Kidney tubule cell (primary cell): Measurements from ENCODE around the gene MYL7.
"Not testable (repeated sequence)": the region's sequence is repeated elsewhere in the genome, so short reads cannot be mapped to it uniquely, and the experiment has no call there.

Source experiments
- DNase-seq: peaks from one replicate; pipeline ENCODE4 v3.0.0-alpha.2; 2018; ENCODE audit warnings: low spot score

The MYL7 gene

DNA sequence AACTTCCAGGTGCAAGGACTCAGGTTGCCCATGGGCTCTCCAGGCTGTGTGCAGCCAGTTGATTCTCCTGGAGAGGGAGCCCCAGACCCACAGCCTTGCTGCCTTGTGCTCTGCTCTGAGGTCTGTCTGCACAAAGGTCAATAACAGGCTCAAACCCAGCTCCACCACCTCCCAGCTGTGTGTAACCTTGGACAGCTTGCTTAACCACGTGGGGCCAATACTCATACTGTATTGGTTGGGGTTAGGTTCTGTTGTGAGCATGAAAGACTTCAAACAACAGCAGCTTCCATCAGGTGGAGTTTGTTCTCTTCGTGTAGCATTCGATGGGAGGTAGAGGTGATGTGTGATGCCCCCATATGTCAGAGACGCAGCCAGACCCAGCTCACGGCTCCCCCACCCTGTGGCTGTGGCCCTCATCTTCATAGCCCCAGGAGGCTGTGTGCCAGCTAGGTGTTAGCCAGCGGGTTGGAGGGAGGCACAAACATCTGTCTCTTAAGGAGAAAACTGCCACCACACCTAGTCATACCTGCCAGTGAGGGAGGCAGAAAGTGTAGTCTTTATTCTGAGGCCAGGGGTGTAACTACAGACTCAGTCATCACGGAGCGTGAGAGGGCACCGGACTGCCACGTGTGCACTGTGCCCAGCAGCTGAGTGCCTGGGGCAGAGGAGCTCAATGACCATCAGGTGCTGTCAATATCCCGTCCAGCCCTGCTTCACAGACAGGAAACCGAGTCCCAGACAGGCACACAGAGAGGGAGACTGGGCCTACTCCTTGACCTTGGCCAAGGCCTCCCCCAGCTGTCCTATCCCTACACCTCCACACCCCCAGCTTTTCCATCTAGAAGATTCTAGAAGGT is 9.7 kb downstream of the MYL7 start:
- DNase-seq = peak; percentile 29

- no peak for DNase-seq
Measured at GRCh38 chr7:44128721-44129582, 12.2 kb downstream of the MYL7 start.

GRCh38 chr7:44127161-44127560 is 14.0 kb downstream of the MYL7 start:
- no peak for DNase-seq

GRCh38 chr7:44126574-44126973 is 14.6 kb downstream of the MYL7 start:
- not testable (repeated sequence) for DNase-seq

DNA sequence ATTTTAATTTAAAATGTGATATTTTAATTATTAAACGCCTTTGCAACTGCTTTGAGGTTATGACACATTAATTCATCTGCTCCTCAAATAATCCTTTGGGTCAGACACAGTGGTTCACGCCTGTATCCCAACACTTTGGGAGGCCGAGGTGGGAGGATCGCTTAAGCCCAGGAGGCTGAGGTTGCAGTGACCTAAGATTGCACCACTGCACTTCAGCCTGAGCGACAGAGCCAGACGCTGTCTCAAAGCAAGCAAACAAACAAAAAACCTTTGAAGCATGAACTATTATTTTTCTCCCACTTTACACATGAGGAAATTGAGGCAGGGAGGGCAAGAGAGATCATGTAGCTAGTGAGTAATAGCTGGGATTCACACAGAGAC is 16.3 kb downstream of the MYL7 start:
- DNase-seq = no peak

GRCh38 chr7:44123190-44124003 is 17.7 kb downstream of the MYL7 start, which contains the start of gene POLD2:
Gene POLD2 (minus strand): TSS chr7:44123548. CDS start chr7:44122053, 1,495 bp downstream.
- DNase-seq = peak; percentile 96

GRCh38 chr7:44122529-44122928 is 18.6 kb downstream of the MYL7 start:
- no peak for DNase-seq

- no peak for DNase-seq
Measured at GRCh38 chr7:44121761-44122420, 19.2 kb downstream of the MYL7 start.

DNA sequence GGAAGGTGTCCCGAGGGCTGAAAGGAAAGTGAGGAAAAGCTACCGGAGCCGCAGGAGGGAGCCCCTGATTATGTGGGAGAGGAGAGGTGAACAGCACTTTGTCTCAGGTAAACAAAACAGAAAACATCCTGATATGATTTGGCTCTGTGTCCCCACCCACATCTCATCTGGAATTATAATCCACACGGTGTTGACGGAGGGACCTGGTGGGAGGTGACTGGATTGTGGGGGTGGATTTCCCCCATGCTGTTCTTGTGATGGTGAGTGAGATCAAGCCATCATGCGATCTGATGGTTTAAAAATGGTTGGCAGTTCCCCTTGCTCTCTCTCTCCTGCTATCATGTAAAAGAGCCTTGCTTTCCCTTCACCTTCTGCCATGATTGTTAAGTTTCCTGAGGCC is 20.7 kb downstream of the MYL7 start:
- no peak for DNase-seq

DNA sequence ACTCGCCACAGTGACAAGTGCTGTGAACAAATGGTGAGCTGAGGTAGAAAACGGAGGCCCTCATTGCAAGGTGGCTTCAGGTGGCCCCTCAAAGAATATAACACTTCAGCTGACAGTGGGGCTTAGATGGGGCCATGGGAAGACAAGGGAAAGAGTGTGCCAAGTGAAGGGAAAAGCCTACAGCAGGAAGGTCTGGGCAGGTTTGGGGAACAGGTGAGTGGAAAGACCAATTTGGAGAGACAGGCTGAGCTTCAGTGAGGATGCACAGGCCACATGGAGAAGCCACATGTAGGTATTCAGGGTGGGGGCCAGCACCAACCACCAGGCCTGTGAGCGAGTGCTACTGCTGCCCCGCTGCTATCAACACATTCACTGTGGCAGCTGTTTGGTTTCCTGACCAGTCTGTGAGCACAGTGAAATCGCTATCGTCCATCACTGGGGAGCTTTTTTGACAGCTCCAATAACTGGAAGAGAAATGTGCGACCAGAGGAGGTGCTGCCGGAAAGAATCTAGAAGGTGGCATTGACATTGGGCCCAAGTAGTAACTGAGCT is 21.2 kb downstream of the MYL7 start:
- no peak for DNase-seq

DNA sequence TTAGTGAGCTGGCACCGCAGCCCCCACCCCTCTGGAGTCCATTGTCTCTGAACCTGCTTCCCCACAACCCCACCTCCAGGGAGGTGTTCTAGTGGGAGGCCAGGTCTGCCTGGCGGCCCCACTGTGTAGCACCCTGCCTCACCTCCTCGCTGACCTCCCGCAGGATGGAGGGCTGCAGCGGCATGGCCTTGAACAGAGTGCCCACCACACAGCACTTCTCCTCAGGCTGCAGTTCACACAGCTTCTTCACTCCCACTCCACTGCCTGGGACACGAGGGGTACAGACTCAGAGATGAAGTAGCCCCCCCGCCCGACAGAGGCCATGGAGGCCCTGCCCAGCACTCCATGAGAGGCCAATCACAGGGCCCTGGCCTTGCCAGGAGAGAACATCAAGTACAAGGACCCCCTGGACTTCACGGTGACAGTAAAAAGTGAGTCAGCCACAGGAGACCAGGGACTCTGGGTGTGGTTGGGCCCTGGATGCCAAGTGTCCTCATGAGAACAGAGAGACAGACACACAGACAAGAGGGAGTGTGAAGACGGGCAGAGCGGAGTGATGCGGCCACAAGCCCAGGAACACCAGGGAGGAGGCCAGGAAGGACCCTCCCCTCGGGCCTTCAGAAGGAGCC is 23.2 kb downstream of the MYL7 start:
- DNase-seq = no peak

- no peak for DNase-seq
Measured at GRCh38 chr7:44116789-44117666, 24.1 kb downstream of the MYL7 start.

DNA sequence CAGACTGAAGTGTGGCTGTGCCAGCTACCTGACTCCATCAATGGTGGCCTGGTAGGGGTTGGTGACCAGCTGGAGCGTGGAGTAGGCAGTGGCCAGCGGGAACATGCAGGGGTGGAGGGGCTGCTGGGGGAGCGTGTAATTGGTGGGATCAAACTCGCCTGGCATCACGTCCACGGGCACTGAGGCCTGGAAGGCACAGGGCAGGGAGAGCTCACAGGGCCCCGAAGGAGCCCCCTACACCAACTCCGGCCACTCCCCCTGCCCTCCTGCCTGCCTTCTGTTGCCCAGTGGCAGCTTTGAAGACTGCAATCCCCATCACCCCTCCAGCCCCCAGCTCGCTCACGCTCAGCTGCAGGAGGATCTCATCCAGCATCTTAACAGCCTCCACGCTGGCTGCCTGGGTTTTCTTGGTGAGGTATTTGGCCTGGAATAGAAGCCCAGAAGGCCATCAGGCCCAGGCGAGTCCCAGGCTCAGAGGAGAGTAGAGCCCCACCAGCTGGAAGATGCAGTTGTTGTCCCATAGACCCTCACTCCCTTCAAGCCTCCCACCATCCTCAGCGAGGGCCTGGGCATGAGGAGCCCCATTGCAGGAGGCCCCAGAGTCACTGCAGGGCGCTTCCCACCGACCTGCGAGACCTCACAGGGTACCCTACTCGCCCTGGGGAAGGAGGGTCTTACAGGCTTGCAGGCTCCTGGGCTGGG is 24.9 kb downstream of the MYL7 start:
- DNase-seq = no peak

DNA sequence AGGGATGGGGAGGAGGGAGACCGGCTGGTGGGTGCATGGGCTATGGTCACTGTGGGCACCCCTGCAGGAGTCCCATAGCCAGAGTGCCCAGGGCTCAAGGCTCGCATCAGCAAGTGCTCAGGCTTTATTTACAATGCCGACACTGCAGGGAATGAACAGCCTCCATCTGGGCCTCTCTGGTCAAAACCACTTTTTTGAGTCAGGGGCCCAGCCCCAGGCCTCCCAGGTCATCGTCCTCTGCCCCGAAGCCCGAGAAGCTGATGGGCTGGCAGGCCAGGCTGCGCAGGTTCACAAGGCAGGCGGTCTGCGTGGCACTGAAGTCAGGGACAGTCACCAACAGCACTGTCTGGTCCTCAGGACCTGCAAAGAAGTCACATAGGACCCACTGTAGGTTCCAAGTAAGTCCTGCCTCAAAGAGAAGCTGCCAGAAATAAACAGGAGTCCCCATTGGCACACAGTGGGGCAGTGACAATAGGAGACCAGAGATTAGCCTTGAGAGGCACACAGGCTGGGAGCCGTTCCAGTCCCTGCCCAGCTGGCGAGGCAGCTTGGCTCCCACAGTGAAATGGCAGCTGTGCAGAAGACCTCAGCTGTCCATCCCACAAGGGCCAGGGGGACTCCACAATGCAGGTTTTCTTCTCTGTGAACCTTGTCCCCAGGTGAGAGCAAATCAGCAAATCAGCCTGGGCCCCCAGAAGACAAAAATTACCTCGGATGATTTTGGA is 26.4 kb downstream of the MYL7 start:
- no peak for DNase-seq

DNA sequence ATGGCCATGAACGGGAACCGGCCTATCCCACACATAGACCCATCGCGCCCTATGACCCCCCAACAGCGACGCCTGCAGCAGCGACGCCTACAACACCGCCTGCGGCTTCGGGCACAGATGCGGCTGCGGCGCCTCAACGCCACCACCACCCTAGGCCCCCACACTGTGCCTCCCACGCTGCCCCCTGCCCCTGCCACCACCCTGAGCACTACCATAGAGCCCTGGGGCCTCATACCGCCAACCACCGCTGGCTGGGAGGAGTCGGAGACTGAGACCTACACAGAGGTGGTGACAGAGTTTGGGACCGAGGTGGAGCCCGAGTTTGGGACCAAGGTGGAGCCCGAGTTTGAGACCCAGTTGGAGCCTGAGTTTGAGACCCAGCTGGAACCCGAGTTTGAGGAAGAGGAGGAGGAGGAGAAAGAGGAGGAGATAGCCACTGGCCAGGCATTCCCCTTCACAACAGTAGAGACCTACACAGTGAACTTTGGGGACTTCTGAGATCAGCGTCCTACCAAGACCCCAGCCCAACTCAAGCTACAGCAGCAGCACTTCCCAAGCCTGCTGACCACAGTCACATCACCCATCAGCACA is 27.3 kb downstream of the MYL7 start:
- DNase-seq = no peak

DNA sequence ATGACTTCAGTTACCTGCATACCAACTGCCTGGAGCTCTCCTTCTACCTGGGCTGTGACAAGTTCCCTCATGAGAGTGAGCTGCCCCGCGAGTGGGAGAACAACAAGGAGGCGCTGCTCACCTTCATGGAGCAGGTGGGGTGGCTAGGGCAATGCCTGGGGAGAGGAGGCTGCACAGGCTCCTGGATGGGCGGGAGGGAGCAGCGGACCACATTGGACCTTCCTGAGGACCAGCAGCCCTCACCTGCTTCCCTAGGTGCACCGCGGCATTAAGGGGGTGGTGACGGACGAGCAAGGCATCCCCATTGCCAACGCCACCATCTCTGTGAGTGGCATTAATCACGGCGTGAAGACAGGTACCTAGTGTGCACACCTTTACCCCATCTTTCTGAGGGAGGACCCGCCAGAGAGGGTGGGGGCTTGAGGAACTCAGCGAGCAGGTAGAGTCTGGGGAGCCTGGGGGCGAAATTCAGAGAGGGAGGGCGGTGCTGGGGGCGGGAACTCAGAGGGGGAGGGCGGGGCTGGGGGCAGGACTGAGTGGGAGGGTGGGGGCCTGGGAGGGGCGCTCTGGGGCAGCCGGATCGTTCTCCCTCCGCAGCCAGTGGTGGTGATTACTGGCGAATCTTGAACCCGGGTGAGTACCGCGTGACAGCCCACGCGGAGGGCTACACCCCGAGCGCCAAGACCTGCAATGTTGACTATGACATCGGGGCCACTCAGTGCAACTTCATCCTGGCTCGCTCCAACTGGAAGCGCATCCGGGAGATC is 28.0 kb downstream of the MYL7 start:
- no peak for DNase-seq

- no peak for DNase-seq
Measured at GRCh38 chr7:44112231-44112996, 28.7 kb downstream of the MYL7 start.
